OCI-LY7 (cell line): Measurements from ENCODE around the gene HOXD8.

Experiments
- CTCF ChIP-seq: fragments of 200-600 bp; sonication (generic); conservative IDR thresholded peaks from 2 replicates; pipeline ENCODE4 v1.5.1; 2014; ENCODE audit warnings: mild to moderate bottlenecking, antibody characterized with exemption, low read length, moderate library complexity, mixed read lengths
- EZH2phosphoT487 ChIP-seq: fragments of 200-600 bp; sonication (generic); IDR thresholded peaks from 2 replicates; pipeline ENCODE4 v1.6.1; 2018; ENCODE audit warnings: low read depth, borderline replicate concordance, mild to moderate bottlenecking, mixed run types, antibody characterized with exemption, low read length, moderate library complexity, mixed read lengths

DNA sequence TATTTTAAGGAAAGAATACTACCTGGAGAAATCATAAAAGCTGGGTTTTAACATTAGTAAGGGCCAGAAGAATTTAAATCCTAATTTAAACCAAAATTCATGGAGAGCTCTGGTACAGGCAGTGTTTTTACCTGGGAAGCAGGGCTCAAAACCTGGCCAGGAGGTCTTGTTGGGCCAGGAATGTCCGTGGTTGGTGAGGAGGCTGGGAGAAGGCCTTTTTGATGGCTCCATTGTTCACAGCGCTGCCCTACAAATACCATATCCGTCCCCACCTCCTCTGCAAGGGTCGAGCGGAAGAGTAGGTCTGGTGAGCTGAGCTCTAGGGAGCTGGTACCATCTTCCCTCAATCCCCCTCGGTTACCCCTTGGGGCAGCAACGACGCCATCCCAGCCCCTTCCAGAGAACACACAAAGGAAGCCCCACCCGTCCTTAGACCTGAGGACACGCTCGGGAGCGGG lies 48.1 kb downstream of the HOXD8 start:
- TF ChIP-seq CTCF (no peak), EZH2phosphoT487 (no peak)
